Activated naive CD8-positive, alpha-beta T cell (primary cell): Measurements from ENCODE around the gene GNG3.
"Not testable (repeated sequence)": the region's sequence is repeated elsewhere in the genome, so short reads cannot be mapped to it uniquely, and the experiment has no call there.

Experiments used
- H3K27ac Mint-ChIP-seq: one replicate; pipeline ENCODE4 v1.8.0; 2021; ENCODE audit warnings: mixed read lengths
- H3K27me3 Mint-ChIP-seq: one replicate; pipeline ENCODE4 v1.8.0; 2021; ENCODE audit warnings: mixed read lengths
- H3K36me3 Mint-ChIP-seq: one replicate; pipeline ENCODE4 v1.8.0; 2021; ENCODE audit warnings: mixed read lengths
- H3K4me1 Mint-ChIP-seq: one replicate; pipeline ENCODE4 v1.8.0; 2021; ENCODE audit warnings: low read depth, mixed read lengths
- H3K4me3 Mint-ChIP-seq: one replicate; pipeline ENCODE4 v1.8.0; 2021; ENCODE audit warnings: mild to moderate bottlenecking, mixed read lengths
- H3K9me3 Mint-ChIP-seq: one replicate; pipeline ENCODE4 v1.8.0; 2021; ENCODE audit warnings: low read depth, mixed read lengths

Gene GNG3

GRCh38 chr11:62707277-62707861 is at the start of gene GNG3, which contains the start of gene BSCL2:
Gene GNG3, plus strand, starts transcription at chr11:62707676. Its CDS starts 620 bp downstream, at chr11:62708296.
Gene BSCL2, minus strand, starts transcription at chr11:62707424. Its CDS starts 229 bp downstream, at chr11:62707195.
- H3K9me3 Mint-ChIP-seq: no peaks in the 10 kb centered on the region
- H3K27me3 Mint-ChIP-seq: no peaks in the 10 kb centered on the region
- H3K27ac Mint-ChIP-seq: peak within 1 kb of the TSS; percentile 97
- H3K4me3 Mint-ChIP-seq: peak within 1 kb of the TSS; percentile 91
- H3K36me3 Mint-ChIP-seq: peaks cover 9% of the 10 kb centered on the region
- H3K4me1 Mint-ChIP-seq: peaks cover 45% of the 10 kb centered on the region

GRCh38 chr11:62664405-62665074 is 42.9 kb upstream of the GNG3 start:
- peaks cover 31% of the 10 kb centered on the region for H3K4me1 Mint-ChIP-seq
- no peaks in the 10 kb centered on the region for H3K9me3 Mint-ChIP-seq
- H3K27ac Mint-ChIP-seq: peak overlapping the region; percentile 97
- peaks cover 7% of the 10 kb centered on the region for H3K36me3 Mint-ChIP-seq
- peak overlapping the region; percentile 96 for H3K4me3 Mint-ChIP-seq
- H3K27me3 Mint-ChIP-seq: no peaks in the 10 kb centered on the region

GRCh38 chr11:62665075-62665598 is 42.3 kb upstream of the GNG3 start, which contains the start of the genes C11orf98 and CSKMT:
Gene C11orf98, minus strand, starts transcription at chr11:62665210. Its CDS starts 41 bp downstream, at chr11:62665169.
Gene CSKMT, plus strand, starts transcription at chr11:62665312. Its CDS starts 568 bp downstream, at chr11:62665880.
- Mint-ChIP-seq H3K36me3 (peaks cover 7% of the 10 kb centered on the region), H3K9me3 (no peaks in the 10 kb centered on the region), H3K27ac (peak within 1 kb of the TSS; percentile 97), H3K4me3 (peak within 1 kb of the TSS; percentile 96), H3K4me1 (peaks cover 36% of the 10 kb centered on the region), H3K27me3 (no peaks in the 10 kb centered on the region)

GRCh38 chr11:62665599-62666258 is 41.7 kb upstream of the GNG3 start:
- H3K4me1 Mint-ChIP-seq: peaks cover 39% of the 10 kb centered on the region
- no peaks in the 10 kb centered on the region for H3K9me3 Mint-ChIP-seq

GRCh38 chr11:62666259-62666926 is 41.1 kb upstream of the GNG3 start:
- Mint-ChIP-seq H3K27me3 (no peaks in the 10 kb centered on the region), H3K27ac (peak overlapping the region; percentile 97), H3K9me3 (no peaks in the 10 kb centered on the region), H3K36me3 (peaks cover 7% of the 10 kb centered on the region), H3K4me3 (peak overlapping the region; percentile 96), H3K4me1 (peaks cover 44% of the 10 kb centered on the region)

More at GRCh38 chr11:62665599-62666258, 41.7 kb upstream of the GNG3 start:
- peak overlapping the region; percentile 97 for H3K27ac Mint-ChIP-seq
- H3K36me3 Mint-ChIP-seq: peaks cover 7% of the 10 kb centered on the region
- no peaks in the 10 kb centered on the region for H3K27me3 Mint-ChIP-seq
- H3K4me3 Mint-ChIP-seq: peak overlapping the region; percentile 96

- Mint-ChIP-seq H3K4me3 (peak overlapping the region; percentile 96), H3K27ac (peak overlapping the region; percentile 66), H3K36me3 (peaks cover 7% of the 10 kb centered on the region), H3K4me1 (peaks cover 49% of the 10 kb centered on the region), H3K9me3 (no peaks in the 10 kb centered on the region), H3K27me3 (no peaks in the 10 kb centered on the region)
Measured at GRCh38 chr11:62667460-62667859, 40.0 kb upstream of the GNG3 start.

GRCh38 chr11:62669420-62670161 is 37.9 kb upstream of the GNG3 start:
- no peaks in the 10 kb centered on the region for H3K27me3 Mint-ChIP-seq
- peak overlapping the region; percentile 86 for H3K27ac Mint-ChIP-seq
- peaks cover 49% of the 10 kb centered on the region for H3K4me1 Mint-ChIP-seq
- no peaks in the 10 kb centered on the region for H3K9me3 Mint-ChIP-seq
- peaks cover 5% of the 10 kb centered on the region for H3K36me3 Mint-ChIP-seq
- peak overlapping the region; percentile 100 for H3K4me3 Mint-ChIP-seq

- no peaks in the 10 kb centered on the region for H3K27me3 Mint-ChIP-seq
- H3K9me3 Mint-ChIP-seq: no peaks in the 10 kb centered on the region
- peak overlapping the region; percentile 98 for H3K27ac Mint-ChIP-seq
- H3K36me3 Mint-ChIP-seq: peaks cover 5% of the 10 kb centered on the region
- H3K4me3 Mint-ChIP-seq: peak overlapping the region; percentile 100
- peaks cover 55% of the 10 kb centered on the region for H3K4me1 Mint-ChIP-seq
Measured at GRCh38 chr11:62671236-62671607, 36.3 kb upstream of the GNG3 start.

- Mint-ChIP-seq H3K9me3 (no peaks in the 10 kb centered on the region), H3K27me3 (no peaks in the 10 kb centered on the region), H3K4me3 (peak within 1 kb of the TSS; percentile 100), H3K36me3 (peaks cover 5% of the 10 kb centered on the region), H3K27ac (peak within 1 kb of the TSS; percentile 98), H3K4me1 (peaks cover 55% of the 10 kb centered on the region)
Measured at GRCh38 chr11:62671608-62672389, 35.7 kb upstream of the GNG3 start, which contains the start of the genes LBHD1 and UQCC3. Gene LBHD1, minus strand, starts transcription at chr11:62672267. Its CDS starts 2,236 bp downstream, at chr11:62670031. Gene UQCC3, plus strand, starts transcription at chr11:62671673. Its CDS starts 73 bp downstream, at chr11:62671746.

GRCh38 chr11:62673196-62673525 is 34.3 kb upstream of the GNG3 start:
- Mint-ChIP-seq H3K4me3 (peak overlapping the region; percentile 100), H3K9me3 (no peaks in the 10 kb centered on the region), H3K36me3 (peaks cover 3% of the 10 kb centered on the region), H3K27me3 (no peaks in the 10 kb centered on the region), H3K4me1 (peaks cover 57% of the 10 kb centered on the region), H3K27ac (peak overlapping the region; percentile 98)

GRCh38 chr11:62675415-62675814 is 32.1 kb upstream of the GNG3 start:
- H3K9me3 Mint-ChIP-seq, H3K4me3 Mint-ChIP-seq, H3K27me3 Mint-ChIP-seq, H3K27ac Mint-ChIP-seq, H3K36me3 Mint-ChIP-seq: not testable (repeated sequence)
- H3K4me1 Mint-ChIP-seq: peaks cover 54% of the 10 kb centered on the region

- Mint-ChIP-seq H3K9me3 (no peaks in the 10 kb centered on the region), H3K4me1 (peaks cover 51% of the 10 kb centered on the region), H3K27ac (peak overlapping the region; percentile 35), H3K4me3 (peak overlapping the region; percentile 91), H3K36me3 (no peaks in the 10 kb centered on the region), H3K27me3 (no peaks in the 10 kb centered on the region)
Measured at GRCh38 chr11:62676698-62677097, 30.8 kb upstream of the GNG3 start.

GRCh38 chr11:62677156-62677555 is 30.3 kb upstream of the GNG3 start:
- Mint-ChIP-seq H3K27ac (peak overlapping the region; percentile 35), H3K27me3 (no peaks in the 10 kb centered on the region), H3K36me3 (no peaks in the 10 kb centered on the region), H3K4me1 (peaks cover 50% of the 10 kb centered on the region), H3K9me3 (no peaks in the 10 kb centered on the region), H3K4me3 (peak overlapping the region; percentile 91)
